ENCODE results near the gene MORN5.

MORN5 gene

GRCh38 chr9:122213589-122214413 is 54.1 kb downstream of the MORN5 start:
- H3K4me3 ChIP-seq (ENCODE audit: low read depth, low read length) = no peak overlapping the region
- DNase-seq (ENCODE audit: low read depth) = no peak
- no peak for TF ChIP-seq CTCF (IDR thresholded peaks at IDR 0.05; ENCODE audit: control insufficient read depth, extremely low read depth, insufficient read depth)

- no peak overlapping the region for H3K4me3 ChIP-seq (ENCODE audit: low read depth, low read length)
- TF ChIP-seq CTCF (IDR thresholded peaks at IDR 0.05; ENCODE audit: control insufficient read depth, extremely low read depth, insufficient read depth) = no peak
Observed at GRCh38 chr9:122214507-122214906, 54.8 kb downstream of the MORN5 start.

GRCh38 chr9:122215663-122216062 is 56.0 kb downstream of the MORN5 start:
- TF ChIP-seq CTCF (IDR thresholded peaks at IDR 0.05; ENCODE audit: control insufficient read depth, extremely low read depth, insufficient read depth) = no peak
- H3K4me3 ChIP-seq (ENCODE audit: low read depth, low read length) = no peak overlapping the region
- no peak for DNase-seq (ENCODE audit: low read depth)

More at GRCh38 chr9:122214507-122214906, 54.8 kb downstream of the MORN5 start:
- DNase-seq (ENCODE audit: low read depth) = no peak

- no peak for DNase-seq (ENCODE audit: low read depth)
- H3K4me3 ChIP-seq (ENCODE audit: low read depth, low read length) = no peak overlapping the region
- no peak for TF ChIP-seq CTCF (IDR thresholded peaks at IDR 0.05; ENCODE audit: control insufficient read depth, extremely low read depth, insufficient read depth)
Observed at GRCh38 chr9:122216138-122216797, 56.6 kb downstream of the MORN5 start.

- no peak overlapping the region for H3K4me3 ChIP-seq (ENCODE audit: low read depth, low read length)
- no peak for TF ChIP-seq CTCF (IDR thresholded peaks at IDR 0.05; ENCODE audit: control insufficient read depth, extremely low read depth, insufficient read depth)
Observed at GRCh38 chr9:122216798-122217418, 57.2 kb downstream of the MORN5 start.

GRCh38 chr9:122217640-122218039 is 57.9 kb downstream of the MORN5 start:
- no peak overlapping the region for H3K4me3 ChIP-seq (ENCODE audit: low read depth, low read length)
- peak; percentile 90 for DNase-seq (ENCODE audit: low read depth)
- TF ChIP-seq CTCF (IDR thresholded peaks at IDR 0.05; ENCODE audit: control insufficient read depth, extremely low read depth, insufficient read depth) = no peak

More at GRCh38 chr9:122216798-122217418, 57.2 kb downstream of the MORN5 start:
- DNase-seq (ENCODE audit: low read depth) = no peak
